Stimulated activated CD8-positive, alpha-beta memory T cell treated with anti-CD3 and anti-CD28 coated beads, Interleukin-4, amount 100 ng/mL, for 48 hours (primary cell): Measurements from ENCODE around the gene ADRA2C.

ENCODE experiments used
- DNase-seq: peaks from one replicate; pipeline ENCODE4 v3.0.0-alpha.2; 2020

The ADRA2C gene

DNA sequence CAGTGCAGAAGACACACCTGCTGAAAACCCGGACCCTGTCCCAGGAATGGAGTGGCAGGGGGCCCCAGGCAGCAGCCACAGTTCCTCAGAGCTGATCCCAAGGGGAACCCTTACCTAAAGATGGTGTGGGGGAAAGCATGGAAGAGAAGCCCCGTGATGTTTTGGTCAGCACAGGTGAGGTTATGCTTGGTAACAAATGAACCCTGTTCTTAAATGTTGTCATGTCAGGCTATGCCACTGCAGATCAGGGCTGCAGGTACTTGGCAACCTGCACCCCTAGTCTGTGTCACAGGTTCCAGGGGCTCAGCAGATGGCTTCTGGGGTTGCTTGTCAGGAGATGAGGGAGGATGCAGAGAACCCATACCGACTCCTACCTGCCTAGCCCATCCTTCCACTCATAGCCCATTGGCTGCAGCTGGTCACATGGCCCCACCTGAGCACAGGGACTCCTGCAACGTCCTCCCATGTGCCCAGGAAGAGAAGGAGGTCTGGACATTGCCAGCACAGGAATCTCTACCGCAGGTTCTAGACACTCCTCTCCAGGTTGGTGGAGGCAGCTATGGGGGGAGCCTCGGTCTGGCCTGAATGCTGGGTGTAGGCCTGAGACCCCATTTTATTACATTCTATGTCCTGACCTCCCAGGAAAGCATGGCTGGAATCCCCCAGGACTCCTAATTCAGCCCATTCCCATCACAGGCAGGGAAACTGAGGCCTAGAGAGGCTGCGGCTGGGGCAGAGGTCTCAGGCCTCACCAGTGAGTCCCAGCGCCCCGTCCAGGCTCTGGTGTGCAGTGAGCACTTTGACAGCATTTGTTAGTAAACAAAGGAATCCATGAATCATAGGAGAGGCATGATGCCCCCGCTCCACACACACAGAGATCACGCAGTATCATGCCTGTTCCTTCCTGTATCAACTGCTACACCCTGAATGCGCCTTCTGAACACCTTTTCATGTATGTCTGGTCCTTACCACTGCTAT lies 51.1 kb downstream of the ADRA2C start:
- DNase-seq, result no peak
